Body of pancreas (tissue), 4 donors: ENCODE results near the gene ZBTB20. TPM values are rescaled to one million over a fixed set of nuclear protein-coding genes. Genes with fewer than 3 reads are reported as not detected.

Source experiments
- ATAC-seq: fragments of 150-250 bp; one replicate; pipeline ENCODE4 v1.9.1; 2016
- DNase-seq, 4 donors: peaks; one replicate each; pipeline ENCODE4 v3.0.0-alpha.2; 2019
- H3K27ac ChIP-seq, 4 donors: fragments of 200-600 bp; sonication (generic); 1 replicate in 3 of 4; 2 replicates in 1 of 4; pipeline versions ENCODE4 v1.5.1 to v1.6.1; 2016 to 2019; ENCODE audit warnings: mild to moderate bottlenecking in 1 of 4, mixed read lengths in 1 of 4, moderate library complexity in 1 of 4
- H3K27me3 ChIP-seq, 2 donors: fragments of 200-600 bp; sonication (generic); one replicate each; pipeline ENCODE4 v1.6.0; 2016; ENCODE audit warnings: mild to moderate bottlenecking in 1 of 2
- H3K36me3 ChIP-seq, 2 donors: fragments of 200-600 bp; sonication (generic); replicated peaks in 1 of 2; 2 replicates each; pipeline ENCODE4 v1.5.1; 2016; ENCODE audit warnings: low read depth in 2 of 2; ENCODE audit not compliant: insufficient read depth in 1 of 2
- H3K4me1 ChIP-seq: fragments of 200-600 bp; sonication (generic); one replicate; pipeline ENCODE4 v1.6.0; 2016
- H3K4me3 ChIP-seq, 2 donors: fragments of 200-600 bp; sonication (generic); 1 replicate in 1 of 2; 2 replicates in 1 of 2; pipeline ENCODE4 v1.5.1; 2016 to 2019
- H3K9me3 ChIP-seq, 3 donors: fragments of 200-600 bp; sonication (generic); 1 replicate in 2 of 3; 2 replicates in 1 of 3; pipeline ENCODE4 v1.5.1; 2016
- POLR2A ChIP-seq, 3 donors: fragments of 450-650 bp; IDR thresholded peaks; one replicate each; pipeline ENCODE4 v1.6.1; 2016; ENCODE audit warnings: antibody characterized with exemption in 3 of 3, mild to moderate bottlenecking in 2 of 3
- WGBS, 2 donors: methylation state at CpG; one replicate each; pipeline ENCODE4 v1.1.5; 2017; 5-methylcytosine and 5-hydroxymethylcytosine counted together
- intact Hi-C: fragments of 100-400 bp; cut with DNase I; formaldehyde crosslinking; loops from one replicate; pipeline ENCODE4 v1.15.1; 2023
- total RNA-seq, 2 donors: library from RNA; depleted of rRNA; stranded (reverse); fragments of >200 nt; gene quantifications; one replicate each; pipeline ENCODE4 v1.1.0, GENCODE V29; 2016
- TF ChIP-seq, protein P1 (sequence below), 7 experiments: fragments of 450-650 bp in 4 of 7; fragments of 200-600 bp in 3 of 7; sonication (generic) in 3 of 7; IDR thresholded peaks; one replicate each; pipeline ENCODE4 v1.5.1; 2016 to 2019; ENCODE audit warnings: antibody characterized with exemption in 7 of 7

The ZBTB20 gene
- total RNA-seq, 2 donors from 2014 or later, result 48.3 to 77.1 TPM

DNA sequence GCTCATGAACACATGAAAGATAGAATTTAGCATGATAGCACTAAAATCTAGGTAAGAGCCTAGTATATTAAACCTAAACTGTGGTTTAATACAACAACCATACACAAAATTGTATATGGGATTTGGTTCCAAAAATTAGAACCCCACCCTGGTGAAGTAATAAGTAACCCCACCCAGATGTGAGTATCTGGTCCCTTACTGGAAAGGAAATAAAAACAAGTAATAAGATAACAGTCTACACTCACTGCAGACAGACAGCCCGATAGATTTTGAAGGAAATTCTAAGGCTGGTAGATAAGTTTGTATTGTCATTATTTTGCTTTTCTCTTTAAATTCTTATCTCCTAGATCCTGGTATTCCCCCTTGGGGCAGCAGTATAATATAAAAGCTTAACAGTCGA lies 184.9 kb downstream of the ZBTB20 start:
- Histone ChIP-seq H3K4me3 (no peak overlapping the region), H3K27ac (no peak overlapping the region), H3K36me3 (no peaks in the 10 kb centered on the region), H3K9me3 (no peaks in the 10 kb centered on the region), H3K27me3 (no peaks in the 10 kb centered on the region), H3K4me1 (peaks cover under 1% of the 10 kb centered on the region)
- intact Hi-C loops, result no loop called here
- TF ChIP-seq POLR2A (IDR thresholded peaks at IDR 0.05), result no peak
- TF ChIP-seq, protein P1, sequence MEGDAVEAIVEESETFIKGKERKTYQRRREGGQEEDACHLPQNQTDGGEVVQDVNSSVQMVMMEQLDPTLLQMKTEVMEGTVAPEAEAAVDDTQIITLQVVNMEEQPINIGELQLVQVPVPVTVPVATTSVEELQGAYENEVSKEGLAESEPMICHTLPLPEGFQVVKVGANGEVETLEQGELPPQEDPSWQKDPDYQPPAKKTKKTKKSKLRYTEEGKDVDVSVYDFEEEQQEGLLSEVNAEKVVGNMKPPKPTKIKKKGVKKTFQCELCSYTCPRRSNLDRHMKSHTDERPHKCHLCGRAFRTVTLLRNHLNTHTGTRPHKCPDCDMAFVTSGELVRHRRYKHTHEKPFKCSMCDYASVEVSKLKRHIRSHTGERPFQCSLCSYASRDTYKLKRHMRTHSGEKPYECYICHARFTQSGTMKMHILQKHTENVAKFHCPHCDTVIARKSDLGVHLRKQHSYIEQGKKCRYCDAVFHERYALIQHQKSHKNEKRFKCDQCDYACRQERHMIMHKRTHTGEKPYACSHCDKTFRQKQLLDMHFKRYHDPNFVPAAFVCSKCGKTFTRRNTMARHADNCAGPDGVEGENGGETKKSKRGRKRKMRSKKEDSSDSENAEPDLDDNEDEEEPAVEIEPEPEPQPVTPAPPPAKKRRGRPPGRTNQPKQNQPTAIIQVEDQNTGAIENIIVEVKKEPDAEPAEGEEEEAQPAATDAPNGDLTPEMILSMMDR (IDR thresholded peaks at IDR 0.05), result no peak
- no peak for ATAC-seq
- 55 to 56% methylated on average over 2 of the region's 2 CpGs for WGBS, 2 donors
- DNase-seq, result no peak

DNA sequence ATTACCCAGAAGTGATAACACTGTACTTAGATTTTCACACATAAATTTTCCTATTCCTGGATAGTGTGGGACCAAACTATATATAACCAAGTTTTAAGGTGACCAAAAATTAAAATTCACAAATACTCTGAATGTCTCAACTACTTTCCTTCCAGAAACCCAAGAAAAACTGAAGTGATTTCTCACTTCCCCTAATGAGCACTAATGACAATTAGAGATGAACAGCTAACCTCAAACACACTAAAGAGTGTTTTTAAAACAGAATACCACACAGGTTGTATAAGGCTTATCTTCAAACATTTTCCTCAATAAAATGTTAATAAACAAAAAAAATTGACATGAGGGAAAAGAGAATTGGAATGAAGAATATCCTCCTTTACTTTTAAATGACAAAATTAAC lies 188.2 kb downstream of the ZBTB20 start:
- ATAC-seq (no peak), DNase-seq (no peak)
- H3K4me1 ChIP-seq, result no peaks in the 10 kb centered on the region
- H3K27me3 ChIP-seq, result no peaks in the 10 kb centered on the region
- H3K36me3 ChIP-seq, result no peaks in the 10 kb centered on the region
- H3K27ac ChIP-seq, result no peak overlapping the region
- H3K9me3 ChIP-seq, result peaks cover 0 to 5% (median 0%) of the 10 kb centered on the region in 3 donors
- intact Hi-C loops, result no loop called here
- TF ChIP-seq, protein P1 (IDR thresholded peaks at IDR 0.05), result no peak
- TF ChIP-seq POLR2A (IDR thresholded peaks at IDR 0.05), result no peak
- no peak overlapping the region for H3K4me3 ChIP-seq

- TF ChIP-seq POLR2A (IDR thresholded peaks at IDR 0.05), result no peak
- TF ChIP-seq, protein P1 (IDR thresholded peaks at IDR 0.05), result no peak
- Histone ChIP-seq H3K4me1 (no peaks in the 10 kb centered on the region), H3K27me3 (no peaks in the 10 kb centered on the region), H3K27ac (no peak overlapping the region), H3K36me3 (no peaks in the 10 kb centered on the region), H3K4me3 (no peak overlapping the region), H3K9me3 (peaks cover 0 to 10% (median 0%) of the 10 kb centered on the region in 3 donors)
- ATAC-seq (no peak), DNase-seq (no peak)
- 98 to 100% methylated on average over 1 of the region's 1 CpG for WGBS, 2 donors
- intact Hi-C loops, result no loop called here
Observed at GRCh38 chr3:114953800-114954199, 193.3 kb downstream of the ZBTB20 start.

GRCh38 chr3:114953215-114953799 lies 193.8 kb downstream of the ZBTB20 start:
- WGBS, 2 donors, result 65 to 66% methylated on average over 3 of the region's 3 CpGs
- Histone ChIP-seq H3K4me3 (no peak overlapping the region), H3K9me3 (peaks cover 0 to 10% (median 0%) of the 10 kb centered on the region in 3 donors), H3K36me3 (no peaks in the 10 kb centered on the region), H3K4me1 (no peaks in the 10 kb centered on the region), H3K27me3 (no peaks in the 10 kb centered on the region), H3K27ac (no peak overlapping the region)
- TF ChIP-seq, protein P1 (IDR thresholded peaks at IDR 0.05), result no peak
- no peak for TF ChIP-seq POLR2A (IDR thresholded peaks at IDR 0.05)
- ATAC-seq (no peak), DNase-seq (no peak)
- intact Hi-C loops, result no loop called here

GRCh38 chr3:114942773-114943172 lies 204.3 kb downstream of the ZBTB20 start:
- Histone ChIP-seq H3K36me3 (no peaks in the 10 kb centered on the region), H3K4me1 (peaks cover 15% of the 10 kb centered on the region), H3K27me3 (no peaks in the 10 kb centered on the region), H3K9me3 (no peaks in the 10 kb centered on the region), H3K27ac (no peak overlapping the region), H3K4me3 (no peak overlapping the region)
- WGBS, 2 donors, result 91 to 96% methylated on average over 2 of the region's 2 CpGs
- TF ChIP-seq POLR2A (IDR thresholded peaks at IDR 0.05), result no peak
- TF ChIP-seq, protein P1 (IDR thresholded peaks at IDR 0.05), result no peak
- no peak for DNase-seq
- no peak for ATAC-seq
- intact Hi-C loops, result no loop called here
